Measurements from ENCODE around the gene HTR2B. TPM values are rescaled to one million over a fixed set of nuclear protein-coding genes. Genes with fewer than 3 reads are reported as not detected.
A peak's percentile ranks its signal among the peaks of the same experiment; 100 is the strongest.

Gene HTR2B
- total and polyA plus RNA-seq, 2 of the 13 experiments (the other 11 are each of a cell fraction or from before 2014, with no cell fraction given): 0.08 TPM; not detected in 1

DNA sequence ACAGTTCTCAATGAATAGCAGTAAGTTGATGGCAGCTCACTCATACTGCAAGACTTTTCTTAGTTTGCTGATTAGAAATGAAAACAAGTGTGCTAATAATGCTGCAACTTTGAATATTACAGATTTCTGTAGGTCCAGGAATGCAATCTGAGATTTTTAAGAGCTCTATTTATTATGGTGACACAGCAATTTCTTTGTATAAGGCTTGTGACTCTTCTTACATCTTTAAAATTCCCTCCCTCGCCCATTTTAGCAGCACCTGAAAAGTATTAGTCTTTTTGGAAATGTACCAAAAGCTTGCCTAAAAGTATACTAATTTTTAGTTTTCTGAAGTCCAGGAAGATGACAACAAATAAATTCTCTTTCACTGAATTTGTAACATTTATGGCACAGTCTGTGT, 4.4 kb upstream of the HTR2B start:
- intact Hi-C loops (cut with micrococcal nuclease; ENCODE audit: unreplicated experiment): no loop called here
- Histone ChIP-seq H2AFZ (ENCODE audit: low read length) (no peak overlapping the region), H4K20me1 (ENCODE audit: insufficient read depth, low read length) (no peaks in the 10 kb centered on the region; the same call in 1 of the 2 replicates), H3K9ac (ENCODE audit: insufficient read depth, low read depth, low read length) (no peak overlapping the region), H3K9me3 (ENCODE audit: low read length) (no peaks in the 10 kb centered on the region), H3K4me3 (replicated peaks in 1 of 3; ENCODE audit: insufficient read depth in 1 of 3, low read depth in 2 of 3, low read length in 3 of 3) (no peak overlapping the region), H3K4me2 (ENCODE audit: low read depth, low read length) (no peak overlapping the region), H3K79me2 (ENCODE audit: insufficient read depth, low read length) (peaks cover 2% of the 10 kb centered on the region), H3K36me3 (replicated peaks in 1 of 2; ENCODE audit: control insufficient read depth in 1 of 2, insufficient read depth in 2 of 2, low read length in 2 of 2) (peaks cover 0 to 2% of the 10 kb centered on the region in 2 experiments; a peak in 1 of 5 replicates), H3K4me1 (ENCODE audit: insufficient read depth, low read length) (peaks cover 12% of the 10 kb centered on the region), H3K27ac (ENCODE audit: extremely low read length, insufficient read depth, low read length) (no peak overlapping the region), H3K27me3 (ENCODE audit: control insufficient read depth in 1 of 2, insufficient read depth in 2 of 2, low read length in 2 of 2) (no peaks in the 10 kb centered on the region)
- no peak for DNase-seq (ENCODE audit: low spot score)
- no peak for ATAC-seq
- POLR2A ChIA-PET: no interaction called here
- in situ Hi-C loops (cut with HindIII; ENCODE audit: extremely low pct_ligation_motif_present, low pct_unique_long_range_greater_than_20kb): no loop called here
- CTCF ChIA-PET (ENCODE audit: low intra/inter-chr PET ratio, low total read pairs): no interaction called here
- TF ChIP-seq MAFK (conservative IDR thresholded peaks at IDR 0.05 in 1 of 2, IDR thresholded peaks at IDR 0.05 in 1 of 2; ENCODE audit: low read length in 2 of 2) (peak; percentile 52 to 69; a peak in 3 of 4 replicates), ZSCAN12 (CRISPR knock-in tag; IDR thresholded peaks at IDR 0.05) (no peak), NFE2L2 (IDR thresholded peaks at IDR 0.05; ENCODE audit: low read length) (peak; percentile 49), MAFF (IDR thresholded peaks at IDR 0.05; ENCODE audit: low read depth, low read length) (peak; percentile 49; the same call in 1 of the 2 replicates), SOX5 (CRISPR knock-in tag; IDR thresholded peaks at IDR 0.05; ENCODE audit: borderline replicate concordance) (no peak), PLRG1 (conservative IDR thresholded peaks at IDR 0.05) (no peak), FOXA3 (CRISPR knock-in tag; IDR thresholded peaks at IDR 0.05) (no peak)
- BruUV-seq (replicated peaks): no TSS peak
- FAIRE-seq: no peak
- WGBS (ENCODE audit: low lambda C conversion rate): 96% methylated on average over 1 of the region's 1 CpG

DNA sequence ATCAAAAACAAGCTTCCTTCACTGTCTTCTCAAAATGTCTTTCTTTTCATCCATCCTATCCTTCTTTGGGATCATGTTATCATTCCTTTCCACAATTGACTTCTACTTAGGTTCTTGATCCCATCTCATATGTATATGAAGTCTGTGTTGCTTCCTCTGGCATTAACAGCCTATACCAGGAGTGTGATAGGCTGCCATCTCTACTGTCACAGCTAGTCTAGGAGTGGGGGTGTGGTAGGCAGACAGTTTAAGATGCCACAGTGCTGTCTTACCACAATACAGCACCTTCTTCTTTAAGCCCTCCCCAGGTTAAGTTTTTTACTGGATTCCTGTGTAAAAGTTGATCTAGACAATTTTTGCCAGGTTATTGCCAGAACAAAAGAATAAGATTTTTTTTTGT, 3.7 kb upstream of the HTR2B start:
- Histone ChIP-seq H2AFZ (ENCODE audit: low read length) (no peak overlapping the region), H3K27me3 (ENCODE audit: control insufficient read depth in 1 of 2, insufficient read depth in 2 of 2, low read length in 2 of 2) (no peaks in the 10 kb centered on the region), H3K4me1 (ENCODE audit: insufficient read depth, low read length) (peaks cover 13% of the 10 kb centered on the region), H3K27ac (ENCODE audit: extremely low read length, insufficient read depth, low read length) (no peak overlapping the region), H3K9ac (ENCODE audit: insufficient read depth, low read depth, low read length) (no peak overlapping the region), H4K20me1 (ENCODE audit: insufficient read depth, low read length) (no peaks in the 10 kb centered on the region; the same call in 1 of the 2 replicates), H3K4me3 (replicated peaks in 1 of 3; ENCODE audit: insufficient read depth in 1 of 3, low read depth in 2 of 3, low read length in 3 of 3) (no peak overlapping the region), H3K4me2 (ENCODE audit: low read depth, low read length) (no peak overlapping the region), H3K36me3 (replicated peaks in 1 of 2; ENCODE audit: control insufficient read depth in 1 of 2, insufficient read depth in 2 of 2, low read length in 2 of 2) (peaks cover 0 to 2% of the 10 kb centered on the region in 2 experiments; a peak in 1 of 5 replicates), H3K79me2 (ENCODE audit: insufficient read depth, low read length) (peaks cover 4% of the 10 kb centered on the region), H3K9me3 (ENCODE audit: low read length) (no peaks in the 10 kb centered on the region)
- CTCF ChIA-PET (ENCODE audit: low intra/inter-chr PET ratio, low total read pairs): no interaction called here
- DNase-seq (ENCODE audit: low spot score) (no peak), FAIRE-seq (no peak), ATAC-seq (no peak)
- in situ Hi-C loops (cut with HindIII; ENCODE audit: extremely low pct_ligation_motif_present, low pct_unique_long_range_greater_than_20kb): no loop called here
- POLR2A ChIA-PET: no interaction called here
- BruUV-seq (replicated peaks): no TSS peak
- intact Hi-C loops (cut with micrococcal nuclease; ENCODE audit: unreplicated experiment): no loop called here
- no peak for TF ChIP-seq ZFP1 (CRISPR knock-in tag; IDR thresholded peaks at IDR 0.05)
- no peak for TF ChIP-seq ZNF17 (CRISPR knock-in tag; IDR thresholded peaks at IDR 0.05)
- TF ChIP-seq ZNF572 (CRISPR knock-in tag; IDR thresholded peaks at IDR 0.05): no peak
- TF ChIP-seq, protein P1, sequence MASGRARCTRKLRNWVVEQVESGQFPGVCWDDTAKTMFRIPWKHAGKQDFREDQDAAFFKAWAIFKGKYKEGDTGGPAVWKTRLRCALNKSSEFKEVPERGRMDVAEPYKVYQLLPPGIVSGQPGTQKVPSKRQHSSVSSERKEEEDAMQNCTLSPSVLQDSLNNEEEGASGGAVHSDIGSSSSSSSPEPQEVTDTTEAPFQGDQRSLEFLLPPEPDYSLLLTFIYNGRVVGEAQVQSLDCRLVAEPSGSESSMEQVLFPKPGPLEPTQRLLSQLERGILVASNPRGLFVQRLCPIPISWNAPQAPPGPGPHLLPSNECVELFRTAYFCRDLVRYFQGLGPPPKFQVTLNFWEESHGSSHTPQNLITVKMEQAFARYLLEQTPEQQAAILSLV (CRISPR knock-in tag; IDR thresholded peaks at IDR 0.05; ENCODE audit: borderline replicate concordance): no peak
- TF ChIP-seq, protein P2, sequence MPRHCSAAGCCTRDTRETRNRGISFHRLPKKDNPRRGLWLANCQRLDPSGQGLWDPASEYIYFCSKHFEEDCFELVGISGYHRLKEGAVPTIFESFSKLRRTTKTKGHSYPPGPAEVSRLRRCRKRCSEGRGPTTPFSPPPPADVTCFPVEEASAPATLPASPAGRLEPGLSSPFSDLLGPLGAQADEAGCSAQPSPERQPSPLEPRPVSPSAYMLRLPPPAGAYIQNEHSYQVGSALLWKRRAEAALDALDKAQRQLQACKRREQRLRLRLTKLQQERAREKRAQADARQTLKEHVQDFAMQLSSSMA (CRISPR knock-in tag; IDR thresholded peaks at IDR 0.05): no peak
- TF ChIP-seq, protein P3, sequence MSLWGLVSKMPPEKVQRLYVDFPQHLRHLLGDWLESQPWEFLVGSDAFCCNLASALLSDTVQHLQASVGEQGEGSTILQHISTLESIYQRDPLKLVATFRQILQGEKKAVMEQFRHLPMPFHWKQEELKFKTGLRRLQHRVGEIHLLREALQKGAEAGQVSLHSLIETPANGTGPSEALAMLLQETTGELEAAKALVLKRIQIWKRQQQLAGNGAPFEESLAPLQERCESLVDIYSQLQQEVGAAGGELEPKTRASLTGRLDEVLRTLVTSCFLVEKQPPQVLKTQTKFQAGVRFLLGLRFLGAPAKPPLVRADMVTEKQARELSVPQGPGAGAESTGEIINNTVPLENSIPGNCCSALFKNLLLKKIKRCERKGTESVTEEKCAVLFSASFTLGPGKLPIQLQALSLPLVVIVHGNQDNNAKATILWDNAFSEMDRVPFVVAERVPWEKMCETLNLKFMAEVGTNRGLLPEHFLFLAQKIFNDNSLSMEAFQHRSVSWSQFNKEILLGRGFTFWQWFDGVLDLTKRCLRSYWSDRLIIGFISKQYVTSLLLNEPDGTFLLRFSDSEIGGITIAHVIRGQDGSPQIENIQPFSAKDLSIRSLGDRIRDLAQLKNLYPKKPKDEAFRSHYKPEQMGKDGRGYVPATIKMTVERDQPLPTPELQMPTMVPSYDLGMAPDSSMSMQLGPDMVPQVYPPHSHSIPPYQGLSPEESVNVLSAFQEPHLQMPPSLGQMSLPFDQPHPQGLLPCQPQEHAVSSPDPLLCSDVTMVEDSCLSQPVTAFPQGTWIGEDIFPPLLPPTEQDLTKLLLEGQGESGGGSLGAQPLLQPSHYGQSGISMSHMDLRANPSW (CRISPR knock-in tag; IDR thresholded peaks at IDR 0.05; ENCODE audit: borderline replicate concordance): no peak
- no peak for TF ChIP-seq NFE2 (CRISPR knock-in tag; IDR thresholded peaks at IDR 0.05)
- TF ChIP-seq KDM1A (CRISPR knock-in tag; IDR thresholded peaks at IDR 0.05): no peak
- no peak for TF ChIP-seq ZNF263 (CRISPR knock-in tag; IDR thresholded peaks at IDR 0.05)
- TF ChIP-seq SRSF9 (IDR thresholded peaks at IDR 0.05; ENCODE audit: borderline replicate concordance, insufficient read depth, low read depth, low read length, poor library complexity, severe bottlenecking): no peak
- no peak for TF ChIP-seq POLR2G (IDR thresholded peaks at IDR 0.05; ENCODE audit: low read depth, low read length)

All from HepG2 (cell line).